22Rv1 (cell line): ENCODE results near the gene LMCD1.
A peak's percentile ranks its signal among the peaks of the same experiment; 100 is the strongest.

Experiments used
- H3K27ac ChIP-seq: fragments of 450-650 bp; 2 replicates; pipeline ENCODE4 v1.5.1; 2017
- CTCF ChIP-seq: fragments of 450-650 bp; IDR thresholded peaks from 2 replicates; pipeline ENCODE4 v1.5.1; 2017; ENCODE audit warnings: mild to moderate bottlenecking
- ZFX ChIP-seq: fragments of 450-650 bp; IDR thresholded peaks from 2 replicates; pipeline ENCODE4 v1.6.1; 2017; ENCODE audit warnings: antibody characterized with exemption, borderline replicate concordance

Gene LMCD1

GRCh38 chr3:8501371-8502131 lies at the start of gene LMCD1:
TSS of gene LMCD1 (plus strand) at chr3:8501823. CDS start at chr3:8501939, 116 bp downstream.
- TF ChIP-seq CTCF (no peak), ZFX (no peak)
- 0 out of 2 replicates have a peak within 1 kb of the TSS, but pooled peaks have one; percentile 36 for H3K27ac ChIP-seq

- no peak overlapping the region for H3K27ac ChIP-seq
- TF ChIP-seq CTCF (no peak), ZFX (no peak)
These were observed 49.5 kb upstream of the LMCD1 start for GRCh38 chr3:8452112-8452511.

GRCh38 chr3:8453153-8453552 lies 48.5 kb upstream of the LMCD1 start:
- no peak for TF ChIP-seq CTCF
- no peak for TF ChIP-seq ZFX

GRCh38 chr3:8455526-8456411 lies 45.9 kb upstream of the LMCD1 start:
- no peak overlapping the region for H3K27ac ChIP-seq
- TF ChIP-seq CTCF = no peak
- no peak for TF ChIP-seq ZFX

More at GRCh38 chr3:8453153-8453552, 48.5 kb upstream of the LMCD1 start:
- H3K27ac ChIP-seq = no peak overlapping the region

GRCh38 chr3:8456412-8456811 lies 45.2 kb upstream of the LMCD1 start:
- H3K27ac ChIP-seq = no peak overlapping the region

GRCh38 chr3:8457039-8457438 lies 44.6 kb upstream of the LMCD1 start:
- no peak overlapping the region for H3K27ac ChIP-seq
- TF ChIP-seq ZFX (no peak), CTCF (no peak)

More at GRCh38 chr3:8456412-8456811, 45.2 kb upstream of the LMCD1 start:
- TF ChIP-seq ZFX = no peak

GRCh38 chr3:8458238-8458661 lies 43.4 kb upstream of the LMCD1 start:
- no peak overlapping the region for H3K27ac ChIP-seq
- TF ChIP-seq ZFX = no peak
- no peak for TF ChIP-seq CTCF
